SH-SY5Y (cell line): Measurements from ENCODE around the gene KLC3.

Source experiments
- GATA2 ChIP-seq: IDR thresholded peaks from 2 replicates; pipeline ENCODE4 v1.6.1; 2011; ENCODE audit warnings: mild to moderate bottlenecking, low read depth, low read length
- GATA3 ChIP-seq: IDR thresholded peaks from 2 replicates; pipeline ENCODE4 v1.6.1; 2011; ENCODE audit warnings: low read depth, mild to moderate bottlenecking, low read length, moderate library complexity

DNA sequence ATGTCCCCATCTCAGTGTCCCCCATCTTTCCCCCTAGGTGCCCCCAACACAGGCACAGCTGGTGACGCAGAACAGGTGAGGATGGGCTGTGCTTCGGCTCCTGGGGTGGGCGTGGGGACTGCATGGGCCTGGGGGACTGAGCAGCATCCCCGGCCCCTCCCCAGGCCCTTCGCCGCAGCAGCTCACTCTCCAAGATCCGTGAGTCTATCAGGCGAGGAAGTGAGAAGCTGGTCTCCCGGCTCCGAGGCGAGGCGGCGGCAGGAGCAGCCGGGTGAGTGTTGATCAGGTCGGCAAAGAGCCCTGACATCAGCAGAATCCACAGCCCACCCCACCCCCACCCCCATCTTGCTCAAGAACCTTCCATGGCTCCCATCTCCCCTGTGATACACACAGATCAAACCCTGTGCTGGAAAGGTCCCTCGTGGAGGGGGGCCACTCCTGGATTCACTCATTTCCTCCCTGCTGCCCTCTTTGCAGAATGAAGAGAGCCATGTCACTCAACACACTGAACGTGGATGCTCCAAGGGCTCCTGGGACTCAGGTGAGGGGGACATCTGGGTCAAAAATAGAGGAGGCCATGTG lies 10.0 kb downstream of the KLC3 start:
- TF ChIP-seq GATA3 (no peak), GATA2 (no peak)
